ENCODE results near the gene TRIM4. TPM values are rescaled to one million over a fixed set of nuclear protein-coding genes. Genes with fewer than 3 reads are reported as not detected.

TRIM4 gene
- polyA plus RNA-seq, 1 experiment: 32.7 TPM

DNA sequence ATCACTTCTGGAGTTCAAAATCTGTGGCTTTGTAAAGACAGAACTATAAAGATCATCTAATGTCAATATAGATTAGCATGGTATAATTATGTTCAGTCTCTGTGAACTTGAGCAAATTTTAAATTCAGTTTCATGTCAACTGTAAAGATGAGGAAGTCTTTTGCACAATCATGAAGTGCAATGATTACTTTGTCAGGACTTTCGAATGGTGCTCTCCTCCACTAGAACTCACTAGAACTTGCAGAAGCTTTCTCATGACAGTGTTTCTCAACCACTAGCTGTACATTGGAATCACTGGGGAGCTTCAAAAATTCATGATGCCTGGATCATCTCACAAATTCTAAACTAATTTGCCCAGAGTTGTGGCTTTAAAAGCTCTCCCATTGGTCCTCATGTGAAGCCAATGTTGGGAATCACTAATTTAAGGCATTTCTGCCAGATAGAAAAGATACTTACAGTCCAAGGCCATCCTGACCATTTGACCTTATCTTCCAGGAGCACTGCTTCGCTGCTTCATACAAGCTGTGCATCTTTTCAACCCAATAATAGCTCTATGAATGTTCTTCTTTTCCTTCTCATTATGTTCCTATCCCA lies 55.4 kb downstream of the TRIM4 start:
- Histone ChIP-seq H3K4me3 (ENCODE audit: low read depth, low read length) (no peak overlapping the region), H3K27me3 (ENCODE audit: control insufficient read depth, insufficient read depth, low read length) (peaks cover 9% of the 10 kb centered on the region), H3K27ac (ENCODE audit: low read depth, low read length) (no peak overlapping the region), H3K9me3 (ENCODE audit: control insufficient read depth, insufficient read depth, low read length) (no peaks in the 10 kb centered on the region)
- ChIA-PET CTCF (no interaction called here), POLR2A (no interaction called here)
- DNase-seq (ENCODE audit: low read depth, low spot score): no peak
- TF ChIP-seq, protein P1, sequence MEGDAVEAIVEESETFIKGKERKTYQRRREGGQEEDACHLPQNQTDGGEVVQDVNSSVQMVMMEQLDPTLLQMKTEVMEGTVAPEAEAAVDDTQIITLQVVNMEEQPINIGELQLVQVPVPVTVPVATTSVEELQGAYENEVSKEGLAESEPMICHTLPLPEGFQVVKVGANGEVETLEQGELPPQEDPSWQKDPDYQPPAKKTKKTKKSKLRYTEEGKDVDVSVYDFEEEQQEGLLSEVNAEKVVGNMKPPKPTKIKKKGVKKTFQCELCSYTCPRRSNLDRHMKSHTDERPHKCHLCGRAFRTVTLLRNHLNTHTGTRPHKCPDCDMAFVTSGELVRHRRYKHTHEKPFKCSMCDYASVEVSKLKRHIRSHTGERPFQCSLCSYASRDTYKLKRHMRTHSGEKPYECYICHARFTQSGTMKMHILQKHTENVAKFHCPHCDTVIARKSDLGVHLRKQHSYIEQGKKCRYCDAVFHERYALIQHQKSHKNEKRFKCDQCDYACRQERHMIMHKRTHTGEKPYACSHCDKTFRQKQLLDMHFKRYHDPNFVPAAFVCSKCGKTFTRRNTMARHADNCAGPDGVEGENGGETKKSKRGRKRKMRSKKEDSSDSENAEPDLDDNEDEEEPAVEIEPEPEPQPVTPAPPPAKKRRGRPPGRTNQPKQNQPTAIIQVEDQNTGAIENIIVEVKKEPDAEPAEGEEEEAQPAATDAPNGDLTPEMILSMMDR (IDR thresholded peaks at IDR 0.05; ENCODE audit: low read depth, low read length): no peak

DNA sequence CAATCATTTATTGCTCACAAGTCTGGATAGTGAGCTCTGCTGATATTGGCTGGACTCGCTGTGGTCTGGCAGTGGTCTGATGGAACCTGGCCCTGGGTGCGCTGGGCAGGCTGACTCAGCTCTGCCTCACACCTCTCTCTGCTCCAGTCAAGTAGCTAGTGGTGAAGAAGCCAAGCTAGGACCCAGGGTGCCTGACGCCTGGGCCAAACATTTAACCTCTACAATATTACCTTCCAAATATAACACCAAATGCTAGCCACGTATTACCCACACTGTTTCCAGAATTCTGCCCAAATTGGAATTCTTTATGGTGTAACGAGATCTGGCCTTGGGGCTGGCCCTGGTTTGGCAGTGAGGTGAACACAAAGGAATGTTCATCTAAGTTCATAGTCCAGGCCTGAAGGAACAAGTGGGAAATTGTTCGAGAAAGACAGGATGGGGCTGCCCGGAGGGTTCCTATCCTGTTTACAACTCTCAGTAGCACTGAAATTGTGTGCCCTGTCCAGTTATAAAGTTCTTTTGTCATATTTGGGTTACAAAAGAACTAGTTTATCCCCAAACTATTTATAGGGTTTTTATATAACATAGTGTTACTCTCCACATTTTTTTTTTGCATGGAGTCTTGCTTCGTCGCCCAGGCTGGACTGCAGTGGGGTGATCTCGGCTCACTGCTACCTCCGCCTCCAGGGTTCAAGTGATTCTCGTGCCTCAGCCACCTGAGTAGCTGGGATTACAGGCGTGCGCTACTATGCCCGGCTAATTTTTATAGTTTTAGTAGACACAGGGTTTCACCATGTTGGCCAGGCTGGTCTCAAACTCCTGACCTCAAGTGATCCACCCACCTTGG lies 58.8 kb downstream of the TRIM4 start:
- CTCF ChIA-PET: no interaction called here
- Histone ChIP-seq H3K9me3 (ENCODE audit: control insufficient read depth, insufficient read depth, low read length) (no peaks in the 10 kb centered on the region), H3K27ac (ENCODE audit: low read depth, low read length) (no peak overlapping the region), H3K27me3 (ENCODE audit: control insufficient read depth, insufficient read depth, low read length) (peaks cover 12% of the 10 kb centered on the region), H3K4me3 (ENCODE audit: low read depth, low read length) (no peak overlapping the region)
- TF ChIP-seq, protein P1 (IDR thresholded peaks at IDR 0.05; ENCODE audit: low read depth, low read length): no peak
- peak; percentile 1 for DNase-seq (ENCODE audit: low read depth, low spot score)
- POLR2A ChIA-PET: interaction anchor here (0.5 kb wide), 1 partner anchor 62 kb away, joined by 3 read pairs; no protein-coding TSS in a partner anchor

DNA sequence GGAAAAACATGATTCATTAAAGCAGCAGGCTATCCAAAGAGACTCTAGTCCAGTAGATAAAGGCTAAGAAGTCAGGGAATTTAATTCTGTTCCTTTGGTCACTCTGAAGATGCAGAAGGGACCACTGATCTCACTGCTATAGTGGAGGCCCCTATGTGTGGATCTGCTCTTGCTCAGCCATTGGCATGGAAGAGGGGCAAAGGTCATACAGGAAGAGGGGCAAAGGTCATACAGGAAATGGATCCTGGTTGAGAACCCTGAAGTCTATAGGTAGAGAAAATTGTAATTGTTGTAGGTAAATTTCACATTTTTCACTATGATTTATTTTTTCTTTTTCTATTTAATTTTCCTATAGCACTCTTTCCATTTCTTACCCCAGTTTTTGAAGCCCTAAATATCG lies 64.1 kb downstream of the TRIM4 start:
- H3K27ac ChIP-seq (ENCODE audit: low read depth, low read length): no peak overlapping the region
- ChIA-PET POLR2A (no interaction called here), CTCF (no interaction called here)
- H3K9me3 ChIP-seq (ENCODE audit: control insufficient read depth, insufficient read depth, low read length): no peaks in the 10 kb centered on the region
- peaks cover 3% of the 10 kb centered on the region for H3K27me3 ChIP-seq (ENCODE audit: control insufficient read depth, insufficient read depth, low read length)
- H3K4me3 ChIP-seq (ENCODE audit: low read depth, low read length): no peak overlapping the region
- TF ChIP-seq, protein P1 (IDR thresholded peaks at IDR 0.05; ENCODE audit: low read depth, low read length): no peak
- no peak for DNase-seq (ENCODE audit: low read depth, low spot score)

DNA sequence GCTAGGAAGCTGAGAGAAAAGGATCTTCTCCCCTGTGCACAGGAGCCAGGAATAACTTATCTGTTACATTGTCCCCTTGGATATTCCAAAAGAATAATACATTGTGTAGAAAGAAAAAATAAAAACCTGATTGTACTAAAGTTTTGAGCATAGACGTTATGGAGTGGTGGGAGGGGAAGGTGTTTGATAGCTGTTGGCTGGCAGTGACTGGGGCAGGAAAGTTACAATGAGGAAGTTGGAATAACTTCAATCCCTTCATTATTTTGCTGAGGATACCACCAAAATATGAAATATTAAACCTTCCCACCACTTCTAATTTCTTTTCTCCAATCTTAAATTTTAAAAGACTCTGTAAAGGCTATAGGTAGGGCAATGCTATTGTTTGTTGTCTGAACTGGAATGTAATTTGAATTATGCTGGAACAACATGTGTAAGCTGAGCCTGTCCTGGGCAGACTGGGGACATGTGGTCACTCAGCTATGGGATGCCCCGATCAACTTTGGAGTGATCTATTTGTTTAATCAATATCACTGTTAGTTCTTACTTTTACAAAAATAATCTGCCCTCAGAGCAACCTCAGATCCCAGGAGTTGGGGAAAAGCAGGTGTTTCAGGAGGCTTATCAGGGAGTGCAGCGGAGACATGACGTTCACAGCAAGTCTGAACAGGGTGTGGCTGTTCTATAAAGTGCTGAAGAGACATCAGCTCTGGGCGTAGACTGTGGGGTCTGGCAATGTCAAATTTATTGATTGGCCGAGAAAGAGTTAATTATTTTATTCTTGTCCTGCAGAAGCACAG lies 70.7 kb downstream of the TRIM4 start:
- Histone ChIP-seq H3K27ac (ENCODE audit: low read depth, low read length) (no peak overlapping the region), H3K4me3 (ENCODE audit: low read depth, low read length) (no peak overlapping the region), H3K27me3 (ENCODE audit: control insufficient read depth, insufficient read depth, low read length) (peaks cover 5% of the 10 kb centered on the region), H3K9me3 (ENCODE audit: control insufficient read depth, insufficient read depth, low read length) (no peaks in the 10 kb centered on the region)
- CTCF ChIA-PET: no interaction called here
- TF ChIP-seq, protein P1 (IDR thresholded peaks at IDR 0.05; ENCODE audit: low read depth, low read length): no peak
- POLR2A ChIA-PET: no interaction called here
- DNase-seq (ENCODE audit: low read depth, low spot score): no peak

All from AG04450 (cell line).